ENCODE measurements around the gene KCNC2.

DNA sequence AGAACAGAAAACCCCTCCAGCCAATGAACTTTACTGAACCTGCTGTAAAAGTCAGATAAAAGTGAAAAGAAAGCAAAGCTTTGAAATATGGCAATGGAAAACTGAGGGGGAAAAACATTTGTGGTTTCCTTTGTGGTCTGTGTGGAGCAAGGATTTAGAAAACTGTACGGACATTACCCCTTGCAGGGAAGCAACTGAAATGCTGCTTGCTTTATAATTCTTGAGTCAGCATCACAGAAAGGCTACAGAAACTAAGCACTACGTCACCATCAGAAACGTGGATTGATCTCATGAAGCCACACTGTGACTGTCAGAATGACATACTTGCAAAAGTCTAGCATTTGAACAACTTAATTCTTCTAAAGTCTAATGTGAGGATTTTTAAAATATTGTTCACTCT lies 2.4 kb upstream of the KCNC2 start:
- TF ChIP-seq, protein P1, sequence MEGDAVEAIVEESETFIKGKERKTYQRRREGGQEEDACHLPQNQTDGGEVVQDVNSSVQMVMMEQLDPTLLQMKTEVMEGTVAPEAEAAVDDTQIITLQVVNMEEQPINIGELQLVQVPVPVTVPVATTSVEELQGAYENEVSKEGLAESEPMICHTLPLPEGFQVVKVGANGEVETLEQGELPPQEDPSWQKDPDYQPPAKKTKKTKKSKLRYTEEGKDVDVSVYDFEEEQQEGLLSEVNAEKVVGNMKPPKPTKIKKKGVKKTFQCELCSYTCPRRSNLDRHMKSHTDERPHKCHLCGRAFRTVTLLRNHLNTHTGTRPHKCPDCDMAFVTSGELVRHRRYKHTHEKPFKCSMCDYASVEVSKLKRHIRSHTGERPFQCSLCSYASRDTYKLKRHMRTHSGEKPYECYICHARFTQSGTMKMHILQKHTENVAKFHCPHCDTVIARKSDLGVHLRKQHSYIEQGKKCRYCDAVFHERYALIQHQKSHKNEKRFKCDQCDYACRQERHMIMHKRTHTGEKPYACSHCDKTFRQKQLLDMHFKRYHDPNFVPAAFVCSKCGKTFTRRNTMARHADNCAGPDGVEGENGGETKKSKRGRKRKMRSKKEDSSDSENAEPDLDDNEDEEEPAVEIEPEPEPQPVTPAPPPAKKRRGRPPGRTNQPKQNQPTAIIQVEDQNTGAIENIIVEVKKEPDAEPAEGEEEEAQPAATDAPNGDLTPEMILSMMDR (conservative IDR thresholded peaks at IDR 0.05 in 1 of 2, IDR thresholded peaks at IDR 0.05 in 1 of 2; ENCODE audit: extremely low read depth in 1 of 2, insufficient read depth in 1 of 2, low read depth in 1 of 2, low read length in 2 of 2), result no peak
- TF ChIP-seq EZH2 (IDR thresholded peaks at IDR 0.05; ENCODE audit: borderline replicate concordance, low read length), result no peak

Measured in mammary epithelial cell (primary cell).